PC-9 (cell line): ENCODE results near the gene CHST12. TPM values are rescaled to one million over a fixed set of nuclear protein-coding genes. Genes with fewer than 3 reads are reported as not detected.

Experiments used
- BruUV-seq: library from RNA; stranded (reverse); fragments of 400-500 nt; replicated peaks from 2 replicates; lab custom pipeline; 2021; lab: Mats Ljungman, UMichigan
- CTCF ChIA-PET: fragments of 300-600 bp; sonication (Branson Sonifier 250); formaldehyde crosslinking; loops from one replicate; lab custom pipeline; 2022; ENCODE audit warnings: antibody characterized with exemption; lab: Charles Lee
- POLR2A ChIA-PET: fragments of 300-600 bp; sonication (Branson Sonifier 250); formaldehyde crosslinking; loops from one replicate; lab custom pipeline; 2022; ENCODE audit warnings: antibody characterized with exemption; ENCODE audit not compliant: unreplicated experiment; lab: Charles Lee
- DNase-seq, 2 experiments: peaks; one replicate each; pipeline versions ENCODE4 v3.0.0 to v3.0.0-alpha.2; 2015 to 2022; ENCODE audit warnings: mixed read lengths in 1 of 2
- H2AFZ ChIP-seq: fragments of 200-600 bp; sonication (generic); 2 replicates; pipeline ENCODE4 v1.8.1; 2017; ENCODE audit warnings: antibody characterized with exemption
- H3F3A ChIP-seq: fragments of 200-600 bp; sonication (generic); 2 replicates; pipeline ENCODE4 v1.8.1; 2017; ENCODE audit warnings: antibody characterized with exemption, mild to moderate bottlenecking, low read depth; ENCODE audit not compliant: insufficient read depth
- H3K27ac ChIP-seq: fragments of 200-600 bp; sonication (generic); 2 replicates; pipeline ENCODE4 v1.6.1; 2016; ENCODE audit warnings: mixed run types
- H3K27me3 ChIP-seq: fragments of 200-600 bp; sonication (generic); 2 replicates; pipeline ENCODE4 v1.6.1; 2016; ENCODE audit warnings: low read depth, mixed run types; ENCODE audit not compliant: insufficient read depth
- H3K36me3 ChIP-seq: fragments of 200-600 bp; sonication (generic); 2 replicates; pipeline ENCODE4 v1.6.1; 2016; ENCODE audit warnings: low read depth, mixed run types
- H3K4me1 ChIP-seq: fragments of 200-600 bp; sonication (generic); replicated peaks from 2 replicates; pipeline ENCODE4 v1.6.1; 2016; ENCODE audit warnings: mixed run types; ENCODE audit not compliant: insufficient read depth
- H3K4me2 ChIP-seq: fragments of 200-600 bp; sonication (generic); 2 replicates; pipeline ENCODE4 v1.6.1; 2017; ENCODE audit warnings: mixed run types
- H3K4me3 ChIP-seq: fragments of 200-600 bp; sonication (generic); 2 replicates; pipeline ENCODE4 v1.6.1; 2016; ENCODE audit warnings: mixed run types
- H3K79me2 ChIP-seq: fragments of 200-600 bp; sonication (generic); 2 replicates; pipeline ENCODE4 v1.6.1; 2017; ENCODE audit warnings: low read depth, mixed run types
- H3K9me2 ChIP-seq: fragments of 200-600 bp; sonication (generic); 2 replicates; pipeline ENCODE4 v1.8.1; 2017; ENCODE audit warnings: mild to moderate bottlenecking; ENCODE audit not compliant: insufficient read depth
- H3K9me3 ChIP-seq: fragments of 200-600 bp; sonication (generic); 2 replicates; pipeline ENCODE4 v1.8.1; 2016; ENCODE audit warnings: low read depth; ENCODE audit not compliant: insufficient read depth
- H4K20me1 ChIP-seq: fragments of 200-600 bp; sonication (generic); 2 replicates; pipeline ENCODE4 v1.8.1; 2017; ENCODE audit not compliant: insufficient read depth
- CTCF ChIP-seq: fragments of 200-600 bp; sonication (generic); conservative IDR thresholded peaks from 2 replicates; pipeline ENCODE4 v1.6.1; 2017; ENCODE audit warnings: mixed run types, antibody characterized with exemption, mild to moderate bottlenecking, moderate library complexity
- EZH2 ChIP-seq: fragments of 200-600 bp; sonication (generic); IDR thresholded peaks from 2 replicates; pipeline ENCODE4 v1.8.0; 2017; ENCODE audit warnings: antibody characterized with exemption, low read depth
- intact Hi-C: fragments of 100-400 bp; cut with micrococcal nuclease; formaldehyde crosslinking; loops from one replicate; pipeline ENCODE4 v1.10.0; 2022; ENCODE audit not compliant: unreplicated experiment
- total RNA-seq: library from RNA; stranded (reverse); gene quantifications from 2 replicates; pipeline ENCODE4 v1.2.3, GENCODE V29; 2021

Gene CHST12
- total RNA-seq, 1 experiment from 2014 or later: 25.9 TPM

- Histone ChIP-seq H4K20me1 (no peaks in the 10 kb centered on the region), H3K9me3 (no peaks in the 10 kb centered on the region), H3K27me3 (no peaks in the 10 kb centered on the region), H2AFZ (no peak overlapping the region), H3K27ac (no peak overlapping the region), H3F3A (peaks cover 31% of the 10 kb centered on the region), H3K9me2 (no peaks in the 10 kb centered on the region), H3K4me3 (no peak overlapping the region), H3K36me3 (no peaks in the 10 kb centered on the region), H3K4me1 (peaks cover 13% of the 10 kb centered on the region), H3K79me2 (no peaks in the 10 kb centered on the region; the same call in 1 of the 2 replicates), H3K4me2 (no peak overlapping the region)
- intact Hi-C loops: no loop called here
- ChIA-PET CTCF (no interaction called here), POLR2A (no interaction called here)
- DNase-seq: no peak
- no TSS peak for BruUV-seq
- TF ChIP-seq EZH2 (no peak), CTCF (no peak)
These were observed 42.6 kb downstream of the CHST12 start for GRCh38 chr7:2445898-2446555.

- ChIA-PET POLR2A (no interaction called here), CTCF (no interaction called here)
- H3K9me3 ChIP-seq: no peaks in the 10 kb centered on the region
- no peak for DNase-seq
- peaks cover 24% of the 10 kb centered on the region; the same call in 1 of the 2 replicates for H3F3A ChIP-seq
- intact Hi-C loops: no loop called here
- no peaks in the 10 kb centered on the region for H3K36me3 ChIP-seq
- H2AFZ ChIP-seq: no peak overlapping the region
- H3K79me2 ChIP-seq: no peaks in the 10 kb centered on the region; the same call in 1 of the 2 replicates
- no peak overlapping the region for H3K27ac ChIP-seq
- H3K9me2 ChIP-seq: no peaks in the 10 kb centered on the region
- BruUV-seq: no TSS peak
- no peak overlapping the region for H3K4me2 ChIP-seq
- H3K27me3 ChIP-seq: no peaks in the 10 kb centered on the region
- H3K4me1 ChIP-seq: peaks cover 8% of the 10 kb centered on the region
- no peak for TF ChIP-seq EZH2
- TF ChIP-seq CTCF: no peak
- no peaks in the 10 kb centered on the region for H4K20me1 ChIP-seq
- no peak overlapping the region for H3K4me3 ChIP-seq
These were observed 43.3 kb downstream of the CHST12 start for GRCh38 chr7:2446676-2447075.

DNA sequence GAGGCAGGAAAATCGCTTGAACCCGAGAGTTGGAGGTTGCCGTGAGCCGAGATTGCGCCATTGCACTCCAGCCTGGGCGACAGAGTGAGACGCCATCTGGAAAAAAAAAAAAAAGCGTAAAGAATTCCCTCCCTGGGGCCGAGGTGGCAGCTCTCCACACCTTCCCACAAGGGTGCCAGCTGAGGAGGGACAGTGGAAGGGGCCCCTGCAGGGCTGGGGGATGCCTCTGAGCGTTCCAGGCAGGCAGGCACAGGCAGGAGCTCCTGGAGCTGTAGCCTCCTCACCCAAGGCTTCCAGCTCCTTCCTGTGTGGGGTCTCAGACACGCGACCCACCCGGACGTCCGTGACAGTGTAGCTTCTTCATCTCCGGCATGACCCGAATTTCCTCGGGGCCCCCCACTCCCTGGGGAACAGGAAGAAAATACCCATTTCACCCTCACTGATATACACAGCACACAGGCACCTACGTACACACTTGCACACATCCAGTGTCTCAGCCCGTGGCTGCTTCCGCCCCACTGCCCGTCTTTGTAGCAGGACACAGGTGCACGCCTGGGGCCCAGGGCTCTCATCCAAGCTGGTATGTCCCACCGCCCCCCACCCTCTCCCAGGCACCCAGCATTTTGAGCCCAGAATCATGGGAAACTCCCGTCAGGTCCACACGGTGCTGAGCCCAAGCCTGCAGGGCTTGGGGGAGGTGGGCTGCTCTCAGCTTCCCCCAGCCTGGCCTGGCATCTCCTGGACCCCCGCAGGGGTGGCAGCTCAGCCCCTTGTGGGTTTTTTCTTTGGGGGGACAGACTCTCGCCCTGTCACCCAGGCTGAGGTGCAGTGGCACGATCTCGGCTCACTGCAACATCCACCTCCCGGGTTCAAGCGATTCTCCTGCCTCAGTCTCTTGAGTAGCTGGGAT, 47.0 kb downstream of the CHST12 start:
- Histone ChIP-seq H3K27ac (no peak overlapping the region), H3K9me2 (no peaks in the 10 kb centered on the region), H3K4me3 (no peak overlapping the region), H3K9me3 (no peaks in the 10 kb centered on the region), H3F3A (peaks cover 16% of the 10 kb centered on the region; the same call in 1 of the 2 replicates), H3K36me3 (no peaks in the 10 kb centered on the region), H3K27me3 (no peaks in the 10 kb centered on the region), H2AFZ (no peak overlapping the region), H3K4me2 (no peak overlapping the region), H4K20me1 (no peaks in the 10 kb centered on the region), H3K4me1 (peaks cover 8% of the 10 kb centered on the region; the same call in 1 of the 2 replicates), H3K79me2 (no peaks in the 10 kb centered on the region)
- TF ChIP-seq EZH2: no peak
- CTCF ChIA-PET: interaction anchor here (0.5 to 1.9 kb wide), 5 partner anchors 19 to 260 kb away, joined by 5 to 11 read pairs (median 7); no protein-coding TSS in a partner anchor
- POLR2A ChIA-PET: no interaction called here
- BruUV-seq: no TSS peak
- DNase-seq: no peak
- intact Hi-C loops: loop anchor here (1.0 to 5.0 kb wide), 5 partner anchors 19 to 412 kb away; no protein-coding TSS in a partner anchor
